HCT116 (cell line): Measurements from ENCODE around the gene PHF8. TPM values are rescaled to one million over a fixed set of nuclear protein-coding genes. Genes with fewer than 3 reads are reported as not detected.

Experiments
- ATAC-seq: fragments of 200-7000 bp; cut with Tn5 transposase; 2 replicates; pipeline ENCODE4 v1.9.1; 2020; ENCODE audit warnings: mild to moderate bottlenecking, moderate library complexity
- BruUV-seq: library from RNA; stranded (reverse); fragments of 400-500 nt; replicated peaks from 2 replicates; lab custom pipeline; 2021; lab: Mats Ljungman, UMichigan
- CTCF ChIA-PET: fragments of 300-600 bp; sonication (Branson Sonifier 250); formaldehyde crosslinking; loops from one replicate; lab custom pipeline; 2021; ENCODE audit warnings: antibody characterized with exemption; lab: Charles Lee
- POLR2A ChIA-PET: fragments of 300-600, 350-600 bp; sonication (Branson Sonifier 250); formaldehyde crosslinking; loops from one replicate; lab custom pipeline; 2021; ENCODE audit warnings: antibody characterized with exemption; lab: Charles Lee
- RAD21 ChIA-PET, 2 experiments: fragments of 300-600 bp; sonication (Branson Sonifier 250); formaldehyde crosslinking; loops; one replicate each; lab custom pipeline; 2023; ENCODE audit warnings: low total read pairs in 2 of 2; ENCODE audit not compliant: uncharacterized antibody in 2 of 2, unreplicated experiment in 2 of 2, low non-redundant PET in 1 of 2; lab: Charles Lee
- DNase-seq: peaks from one replicate; pipeline ENCODE4 v3.0.0-alpha.2; 2010; ENCODE audit warnings: low read depth, low spot score
- H2AFZ ChIP-seq: fragments of 200-600 bp; shearing (Covaris generic), sonication (generic); 2 replicates; pipeline ENCODE4 v1.6.1; 2017; ENCODE audit warnings: low read depth, mixed run types, mixed read lengths, antibody characterized with exemption, low read length; ENCODE audit not compliant: poor library complexity, severe bottlenecking
- H3K27ac ChIP-seq: 2 replicates; pipeline ENCODE4 v1.5.1; 2012; ENCODE audit warnings: low read depth, low read length
- H3K27me3 ChIP-seq: fragments of 200-600 bp; sonication (generic); 2 replicates; pipeline ENCODE4 v1.6.1; 2016; ENCODE audit warnings: mixed run types, low read length, mixed read lengths; ENCODE audit not compliant: insufficient read depth
- H3K36me3 ChIP-seq, 2 experiments: fragments of 200-500 bp in 1 of 2; fragments of 200-600 bp in 1 of 2; sonication (Bioruptor generic) in 1 of 2; sonication (generic) in 1 of 2; 2 replicates each; pipeline versions ENCODE4 v1.5.1 to v1.6.1; 2014 to 2016; ENCODE audit warnings: low read length in 2 of 2, inconsistent platforms in 1 of 2, mixed read lengths in 1 of 2, mixed run types in 1 of 2; ENCODE audit not compliant: insufficient read depth in 2 of 2, control insufficient read depth in 1 of 2
- H3K4me1 ChIP-seq, 2 experiments: fragments of 200-600 bp in 1 of 2; sonication (generic) in 1 of 2; 2 replicates each; pipeline versions ENCODE4 v1.5.1 to v1.6.1; 2012 to 2017; ENCODE audit warnings: low read length in 2 of 2, inconsistent platforms in 1 of 2, mild to moderate bottlenecking in 1 of 2, mixed read lengths in 1 of 2, mixed run types in 1 of 2, moderate library complexity in 1 of 2; ENCODE audit not compliant: insufficient read depth in 2 of 2, control insufficient read depth in 1 of 2
- H3K4me2 ChIP-seq: fragments of 200-600 bp; sonication (generic); 2 replicates; pipeline ENCODE4 v1.6.1; 2017; ENCODE audit warnings: mixed run types, low read length, mixed read lengths
- H3K4me3 ChIP-seq, 2 experiments: fragments of 200-600 bp in 1 of 2; sonication (generic) in 1 of 2; replicated peaks in 1 of 2; 2 replicates each; pipeline ENCODE4 v1.5.1; 2011 to 2016; ENCODE audit warnings: low read length in 2 of 2, control low read depth in 1 of 2, low read depth in 1 of 2, mild to moderate bottlenecking in 1 of 2, mixed read lengths in 1 of 2, mixed run types in 1 of 2
- H3K79me2 ChIP-seq: fragments of 200-600 bp; sonication (generic); 2 replicates; pipeline ENCODE4 v1.6.1; 2017; ENCODE audit warnings: mild to moderate bottlenecking, mixed run types, low read length, moderate library complexity, mixed read lengths; ENCODE audit not compliant: insufficient read depth
- H3K9ac ChIP-seq: fragments of 200-600 bp; sonication (generic); 2 replicates; pipeline ENCODE4 v1.6.1; 2016; ENCODE audit warnings: low read length, mixed read lengths
- H3K9me2 ChIP-seq: fragments of 200-600 bp; sonication (generic), shearing (Covaris generic); 2 replicates; pipeline ENCODE4 v1.6.1; 2017; ENCODE audit warnings: mixed run types, mild to moderate bottlenecking, moderate library complexity; ENCODE audit not compliant: insufficient read depth
- H3K9me3 ChIP-seq, 2 experiments: fragments of 200-500 bp in 1 of 2; fragments of 200-600 bp in 1 of 2; sonication (Bioruptor generic) in 1 of 2; sonication (generic) in 1 of 2; 2 replicates each; pipeline ENCODE4 v1.6.1; 2014 to 2017; ENCODE audit warnings: low read length in 2 of 2, mixed read lengths in 2 of 2, inconsistent platforms in 1 of 2, low read depth in 1 of 2, mild to moderate bottlenecking in 1 of 2, mixed run types in 1 of 2, moderate library complexity in 1 of 2; ENCODE audit not compliant: control insufficient read depth in 1 of 2, insufficient read depth in 1 of 2
- H4K20me1 ChIP-seq: fragments of 200-600 bp; sonication (generic), shearing (Covaris generic); 2 replicates; pipeline ENCODE4 v1.6.1; 2017; ENCODE audit warnings: mixed run types, mild to moderate bottlenecking, moderate library complexity; ENCODE audit not compliant: insufficient read depth
- CBX3 ChIP-seq: IDR thresholded peaks from 2 replicates; pipeline ENCODE4 v1.6.1; 2012; ENCODE audit warnings: low read depth
- CEBPB ChIP-seq: IDR thresholded peaks from 2 replicates; pipeline ENCODE4 v1.6.1; 2012; ENCODE audit warnings: low read depth
- EGR1 ChIP-seq: IDR thresholded peaks from 2 replicates; pipeline ENCODE4 v1.6.1; 2012; ENCODE audit warnings: low read depth
- ELF1 ChIP-seq: IDR thresholded peaks from 2 replicates; pipeline ENCODE4 v1.6.1; 2012; ENCODE audit warnings: low read depth, borderline replicate concordance
- EZH2 ChIP-seq: fragments of 200-600 bp; sonication (generic); IDR thresholded peaks from 2 replicates; pipeline ENCODE4 v1.6.1; 2017; ENCODE audit warnings: antibody characterized with exemption, mixed run types
- EZH2phosphoT487 ChIP-seq: fragments of 200-600 bp; IDR thresholded peaks from 2 replicates; pipeline ENCODE4 v1.6.1; 2018; ENCODE audit warnings: antibody characterized with exemption, borderline replicate concordance
- FOSL1 ChIP-seq: IDR thresholded peaks from 2 replicates; pipeline ENCODE4 v1.6.1; 2012; ENCODE audit warnings: low read depth
- JUND ChIP-seq: IDR thresholded peaks from 2 replicates; pipeline ENCODE4 v1.6.1; 2012
- POLR2AphosphoS5 ChIP-seq: IDR thresholded peaks from 2 replicates; pipeline ENCODE4 v1.6.1; 2011; ENCODE audit warnings: mild to moderate bottlenecking, low read depth, low read length, moderate library complexity
- SIN3A ChIP-seq: IDR thresholded peaks from 2 replicates; pipeline ENCODE4 v1.6.1; 2012; ENCODE audit warnings: low read depth
- SP1 ChIP-seq: IDR thresholded peaks from 2 replicates; pipeline ENCODE4 v1.6.1; 2012; ENCODE audit warnings: low read depth
- TCF7L2 ChIP-seq: IDR thresholded peaks from 2 replicates; pipeline ENCODE4 v1.7.0; 2011; ENCODE audit warnings: borderline replicate concordance, inconsistent platforms; ENCODE audit not compliant: insufficient read depth, insufficient read length; ENCODE audit errors: extremely low read depth
- YY1 ChIP-seq: IDR thresholded peaks from 2 replicates; pipeline ENCODE4 v1.6.1; 2011; ENCODE audit warnings: low read length, low read depth, moderate library complexity, mild to moderate bottlenecking; ENCODE audit not compliant: insufficient replicate concordance; ENCODE audit errors: extremely low read depth
- ZFX ChIP-seq: fragments of 450-650 bp; IDR thresholded peaks from 2 replicates; pipeline ENCODE4 v1.6.1; 2017
- intact Hi-C: fragments of 100-400 bp; cut with micrococcal nuclease; formaldehyde crosslinking; loops from 2 replicates; pipeline ENCODE4 v1.10.0; 2022
- total RNA-seq: library from RNA; stranded (reverse); gene quantifications from one replicate; pipeline ENCODE4 v1.2.1, GENCODE V29; 2021; ENCODE audit not compliant: unreplicated experiment
- TF ChIP-seq, protein P1 (sequence below): IDR thresholded peaks from 2 replicates; pipeline ENCODE4 v1.6.1; 2012
- TF ChIP-seq, protein P2 (sequence below): IDR thresholded peaks from 2 replicates; pipeline ENCODE4 v1.6.1; 2012
- TF ChIP-seq, protein P3 (sequence below): IDR thresholded peaks from 2 replicates; pipeline ENCODE4 v1.6.1; 2012; ENCODE audit warnings: low read depth

The PHF8 gene
- total RNA-seq, 1 experiment from 2014 or later = 28.0 TPM

DNA sequence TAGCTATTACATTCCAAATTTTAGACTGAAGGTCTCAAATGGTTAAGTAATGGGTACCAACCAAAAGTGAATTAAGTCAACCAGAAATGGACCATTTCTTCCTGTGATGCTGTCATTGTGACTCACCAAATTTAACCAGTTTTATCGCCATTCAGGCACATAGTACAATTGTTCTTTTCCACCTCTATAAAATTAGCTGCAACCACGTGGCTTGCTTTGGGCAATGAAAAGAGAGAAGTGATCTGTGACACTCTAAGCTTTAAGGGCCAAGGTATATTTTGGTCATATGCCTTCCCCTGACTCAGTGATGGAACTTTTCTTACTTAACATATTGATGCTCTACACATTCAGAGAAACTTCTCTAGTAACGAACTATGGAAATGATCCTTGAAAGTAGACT lies 20.3 kb upstream of the PHF8 start:
- no peaks in the 10 kb centered on the region for H3K9me2 ChIP-seq
- H3K79me2 ChIP-seq = no peaks in the 10 kb centered on the region
- DNase-seq (no peak), ATAC-seq (no peak)
- no peak overlapping the region for H3K4me3 ChIP-seq
- no peak overlapping the region for H3K27ac ChIP-seq
- no TSS peak for BruUV-seq
- no peaks in the 10 kb centered on the region for H3K36me3 ChIP-seq
- TF ChIP-seq, protein P1, sequence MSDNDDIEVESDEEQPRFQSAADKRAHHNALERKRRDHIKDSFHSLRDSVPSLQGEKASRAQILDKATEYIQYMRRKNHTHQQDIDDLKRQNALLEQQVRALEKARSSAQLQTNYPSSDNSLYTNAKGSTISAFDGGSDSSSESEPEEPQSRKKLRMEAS = no peak
- no peak for TF ChIP-seq EGR1
- no peak for TF ChIP-seq YY1
- TF ChIP-seq, protein P2, sequence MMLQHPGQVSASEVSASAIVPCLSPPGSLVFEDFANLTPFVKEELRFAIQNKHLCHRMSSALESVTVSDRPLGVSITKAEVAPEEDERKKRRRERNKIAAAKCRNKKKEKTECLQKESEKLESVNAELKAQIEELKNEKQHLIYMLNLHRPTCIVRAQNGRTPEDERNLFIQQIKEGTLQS = no peak
- TF ChIP-seq EZH2 = no peak
- no peak for TF ChIP-seq CEBPB
- TF ChIP-seq, protein P3, sequence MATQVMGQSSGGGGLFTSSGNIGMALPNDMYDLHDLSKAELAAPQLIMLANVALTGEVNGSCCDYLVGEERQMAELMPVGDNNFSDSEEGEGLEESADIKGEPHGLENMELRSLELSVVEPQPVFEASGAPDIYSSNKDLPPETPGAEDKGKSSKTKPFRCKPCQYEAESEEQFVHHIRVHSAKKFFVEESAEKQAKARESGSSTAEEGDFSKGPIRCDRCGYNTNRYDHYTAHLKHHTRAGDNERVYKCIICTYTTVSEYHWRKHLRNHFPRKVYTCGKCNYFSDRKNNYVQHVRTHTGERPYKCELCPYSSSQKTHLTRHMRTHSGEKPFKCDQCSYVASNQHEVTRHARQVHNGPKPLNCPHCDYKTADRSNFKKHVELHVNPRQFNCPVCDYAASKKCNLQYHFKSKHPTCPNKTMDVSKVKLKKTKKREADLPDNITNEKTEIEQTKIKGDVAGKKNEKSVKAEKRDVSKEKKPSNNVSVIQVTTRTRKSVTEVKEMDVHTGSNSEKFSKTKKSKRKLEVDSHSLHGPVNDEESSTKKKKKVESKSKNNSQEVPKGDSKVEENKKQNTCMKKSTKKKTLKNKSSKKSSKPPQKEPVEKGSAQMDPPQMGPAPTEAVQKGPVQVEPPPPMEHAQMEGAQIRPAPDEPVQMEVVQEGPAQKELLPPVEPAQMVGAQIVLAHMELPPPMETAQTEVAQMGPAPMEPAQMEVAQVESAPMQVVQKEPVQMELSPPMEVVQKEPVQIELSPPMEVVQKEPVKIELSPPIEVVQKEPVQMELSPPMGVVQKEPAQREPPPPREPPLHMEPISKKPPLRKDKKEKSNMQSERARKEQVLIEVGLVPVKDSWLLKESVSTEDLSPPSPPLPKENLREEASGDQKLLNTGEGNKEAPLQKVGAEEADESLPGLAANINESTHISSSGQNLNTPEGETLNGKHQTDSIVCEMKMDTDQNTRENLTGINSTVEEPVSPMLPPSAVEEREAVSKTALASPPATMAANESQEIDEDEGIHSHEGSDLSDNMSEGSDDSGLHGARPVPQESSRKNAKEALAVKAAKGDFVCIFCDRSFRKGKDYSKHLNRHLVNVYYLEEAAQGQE = no peak
- TF ChIP-seq EZH2phosphoT487 = no peak
- no peak for TF ChIP-seq FOSL1
- TF ChIP-seq CBX3 = no peak
- TF ChIP-seq ELF1 = no peak
- no peak for TF ChIP-seq SP1
- TF ChIP-seq SIN3A = no peak
- TF ChIP-seq ZFX = no peak
- no peak for TF ChIP-seq TCF7L2
- no peak for TF ChIP-seq JUND
- TF ChIP-seq POLR2AphosphoS5 = no peak
- ChIA-PET POLR2A (no interaction called here), CTCF (no interaction called here), RAD21 (no interaction called here)
- H2AFZ ChIP-seq = no peak overlapping the region
- H3K4me1 ChIP-seq = no peaks in the 10 kb centered on the region
- H3K9ac ChIP-seq = no peak overlapping the region
- no peaks in the 10 kb centered on the region for H3K9me3 ChIP-seq
- no peak overlapping the region for H3K4me2 ChIP-seq
- no peaks in the 10 kb centered on the region for H3K27me3 ChIP-seq
- intact Hi-C loops = no loop called here
- no peaks in the 10 kb centered on the region for H4K20me1 ChIP-seq
